ENCODE results near the gene UQCC3.

GRCh38 chr11:62710001-62710345 is 38.5 kb downstream of the UQCC3 start:
- TF ChIP-seq, protein P1, sequence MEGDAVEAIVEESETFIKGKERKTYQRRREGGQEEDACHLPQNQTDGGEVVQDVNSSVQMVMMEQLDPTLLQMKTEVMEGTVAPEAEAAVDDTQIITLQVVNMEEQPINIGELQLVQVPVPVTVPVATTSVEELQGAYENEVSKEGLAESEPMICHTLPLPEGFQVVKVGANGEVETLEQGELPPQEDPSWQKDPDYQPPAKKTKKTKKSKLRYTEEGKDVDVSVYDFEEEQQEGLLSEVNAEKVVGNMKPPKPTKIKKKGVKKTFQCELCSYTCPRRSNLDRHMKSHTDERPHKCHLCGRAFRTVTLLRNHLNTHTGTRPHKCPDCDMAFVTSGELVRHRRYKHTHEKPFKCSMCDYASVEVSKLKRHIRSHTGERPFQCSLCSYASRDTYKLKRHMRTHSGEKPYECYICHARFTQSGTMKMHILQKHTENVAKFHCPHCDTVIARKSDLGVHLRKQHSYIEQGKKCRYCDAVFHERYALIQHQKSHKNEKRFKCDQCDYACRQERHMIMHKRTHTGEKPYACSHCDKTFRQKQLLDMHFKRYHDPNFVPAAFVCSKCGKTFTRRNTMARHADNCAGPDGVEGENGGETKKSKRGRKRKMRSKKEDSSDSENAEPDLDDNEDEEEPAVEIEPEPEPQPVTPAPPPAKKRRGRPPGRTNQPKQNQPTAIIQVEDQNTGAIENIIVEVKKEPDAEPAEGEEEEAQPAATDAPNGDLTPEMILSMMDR (IDR thresholded peaks at IDR 0.05; ENCODE audit: low read depth, low read length, poor library complexity, severe bottlenecking) = no peak
- TF ChIP-seq EZH2phosphoT487 (IDR thresholded peaks at IDR 0.05; ENCODE audit: borderline replicate concordance, low read length) = no peak
